Smooth muscle cell (in vitro differentiated cells): Measurements from ENCODE around the gene FAM170B. TPM values are rescaled to one million over a fixed set of nuclear protein-coding genes. Genes with fewer than 3 reads are reported as not detected.

ENCODE experiments used
- DNase-seq: peaks from one replicate; lab custom pipeline; 2025; ENCODE audit not compliant: unreplicated experiment; lab: John Stamatoyannopoulos, UW
- H2AFZ ChIP-seq: fragments of 200-600 bp; sonication (generic); 2 replicates; pipeline ENCODE4 v1.6.0; 2016; ENCODE audit warnings: antibody characterized with exemption, low read depth, mild to moderate bottlenecking
- H3F3A ChIP-seq: fragments of 200-600 bp; sonication (generic); 2 replicates; pipeline ENCODE4 v1.6.0; 2017; ENCODE audit warnings: antibody characterized with exemption, low read depth
- H3K27ac ChIP-seq: fragments of 200-600 bp; sonication (generic); 2 replicates; pipeline ENCODE4 v1.5.1; 2016; ENCODE audit warnings: low read depth, mild to moderate bottlenecking
- H3K27me3 ChIP-seq: fragments of 200-600 bp; sonication (generic); 2 replicates; pipeline ENCODE4 v1.6.1; 2016; ENCODE audit warnings: low read depth, mild to moderate bottlenecking
- H3K36me3 ChIP-seq: fragments of 200-600 bp; sonication (generic); 2 replicates; pipeline ENCODE4 v1.5.1; 2016; ENCODE audit warnings: low read depth
- H3K4me1 ChIP-seq: fragments of 200-600 bp; sonication (generic); 2 replicates; pipeline ENCODE4 v1.5.1; 2016; ENCODE audit warnings: low read depth
- H3K4me2 ChIP-seq: fragments of 200-600 bp; sonication (generic); 2 replicates; pipeline ENCODE4 v1.6.0; 2016; ENCODE audit warnings: mild to moderate bottlenecking
- H3K4me3 ChIP-seq: fragments of 200-600 bp; sonication (generic); 2 replicates; pipeline ENCODE4 v1.5.1; 2016; ENCODE audit warnings: mild to moderate bottlenecking
- H3K79me2 ChIP-seq: fragments of 200-600 bp; sonication (generic); 2 replicates; pipeline ENCODE4 v1.6.0; 2016; ENCODE audit warnings: low read depth, mild to moderate bottlenecking
- H3K9ac ChIP-seq: fragments of 200-600 bp; sonication (generic); 2 replicates; pipeline ENCODE4 v1.6.0; 2016; ENCODE audit warnings: low read depth
- H3K9me3 ChIP-seq: fragments of 200-600 bp; sonication (generic); replicated peaks from 2 replicates; pipeline ENCODE4 v1.5.1; 2016; ENCODE audit warnings: low read depth
- H4K20me1 ChIP-seq: fragments of 200-600 bp; sonication (generic); 2 replicates; pipeline ENCODE4 v1.6.0; 2016; ENCODE audit warnings: low read depth
- CTCF ChIP-seq: fragments of 200-600 bp; sonication (generic); IDR thresholded peaks from 2 replicates; pipeline ENCODE4 v1.5.1; 2017; ENCODE audit warnings: borderline replicate concordance, mild to moderate bottlenecking, antibody characterized with exemption; ENCODE audit not compliant: insufficient read depth, poor library complexity, severe bottlenecking
- WGBS: methylation state at CpG from one replicate; pipeline ENCODE4 v1.1.7; 2016; ENCODE audit warnings: low lambda C conversion rate; 5-methylcytosine and 5-hydroxymethylcytosine counted together
- polyA plus RNA-seq: library from polyadenylated mRNA; unstranded; fragments of >200 nt; fragmentation: Nextera tagmentation; extraction: Ambion mirVana; gene quantifications from 2 replicates; pipeline ENCODE4 v1.2.1, GENCODE V29; 2016
- total RNA-seq: library from RNA; depleted of rRNA; stranded (reverse); fragments of >200 nt; gene quantifications from 2 replicates; pipeline ENCODE4 v1.2.3, GENCODE V29; 2014

The FAM170B gene
- total and polyA plus RNA-seq, 2 experiments from 2014 or later: not detected

- Histone ChIP-seq H3K4me2 (peak overlapping the region; percentile 88), H3K9me3 (no peaks in the 10 kb centered on the region), H3K27ac (no peak overlapping the region), H3K9ac (peak overlapping the region; percentile 79), H3K36me3 (no peaks in the 10 kb centered on the region), H3F3A (no peaks in the 10 kb centered on the region), H2AFZ (no peak overlapping the region), H4K20me1 (no peaks in the 10 kb centered on the region), H3K27me3 (no peaks in the 10 kb centered on the region), H3K4me1 (peaks cover 15% of the 10 kb centered on the region), H3K4me3 (no peak overlapping the region), H3K79me2 (no peaks in the 10 kb centered on the region)
- WGBS: 68% methylated on average over 3 of the region's 3 CpGs
- DNase-seq: no peak
- TF ChIP-seq CTCF: no peak
Measured at GRCh38 chr10:49113741-49114141, 20.1 kb downstream of the FAM170B start.

- Histone ChIP-seq H3K4me1 (peaks cover 8% of the 10 kb centered on the region), H3K9ac (no peak overlapping the region), H3K4me3 (no peak overlapping the region), H4K20me1 (no peaks in the 10 kb centered on the region), H2AFZ (no peak overlapping the region), H3K36me3 (no peaks in the 10 kb centered on the region), H3K27ac (no peak overlapping the region), H3K9me3 (no peaks in the 10 kb centered on the region), H3F3A (no peaks in the 10 kb centered on the region), H3K4me2 (no peak overlapping the region), H3K79me2 (no peaks in the 10 kb centered on the region), H3K27me3 (no peaks in the 10 kb centered on the region)
- 75% methylated on average over 3 of the region's 3 CpGs for WGBS
- no peak for DNase-seq
- no peak for TF ChIP-seq CTCF
Measured at GRCh38 chr10:49112851-49113250, 21.0 kb downstream of the FAM170B start.

- H3K9ac ChIP-seq: no peak overlapping the region
- H2AFZ ChIP-seq: no peak overlapping the region
- no peak overlapping the region for H3K27ac ChIP-seq
- no peaks in the 10 kb centered on the region for H4K20me1 ChIP-seq
- H3K9me3 ChIP-seq: no peaks in the 10 kb centered on the region
- H3K4me3 ChIP-seq: no peak overlapping the region
- H3F3A ChIP-seq: no peaks in the 10 kb centered on the region
- no peaks in the 10 kb centered on the region for H3K27me3 ChIP-seq
- 89% methylated on average over 3 of the region's 3 CpGs for WGBS
- H3K4me2 ChIP-seq: no peak overlapping the region
- H3K79me2 ChIP-seq: no peaks in the 10 kb centered on the region
- peaks cover 5% of the 10 kb centered on the region for H3K4me1 ChIP-seq
- no peak for TF ChIP-seq CTCF
- H3K36me3 ChIP-seq: no peaks in the 10 kb centered on the region
- DNase-seq: no peak
Measured at GRCh38 chr10:49112098-49112497, 21.7 kb downstream of the FAM170B start.

GRCh38 chr10:49111320-49111698 lies 22.5 kb downstream of the FAM170B start:
- no peaks in the 10 kb centered on the region for H3K79me2 ChIP-seq
- no peak for DNase-seq
- no peaks in the 10 kb centered on the region for H3K9me3 ChIP-seq
- no peak overlapping the region for H3K27ac ChIP-seq
- no peak overlapping the region for H2AFZ ChIP-seq
- H3F3A ChIP-seq: no peaks in the 10 kb centered on the region
- no peak overlapping the region for H3K4me2 ChIP-seq
- no peak overlapping the region for H3K9ac ChIP-seq
- H3K27me3 ChIP-seq: no peaks in the 10 kb centered on the region
- H4K20me1 ChIP-seq: peaks cover 2% of the 10 kb centered on the region
- H3K4me3 ChIP-seq: no peak overlapping the region
- no peaks in the 10 kb centered on the region for H3K36me3 ChIP-seq
- 78% methylated on average over 8 of the region's 8 CpGs for WGBS
- TF ChIP-seq CTCF: no peak
- peaks cover 5% of the 10 kb centered on the region for H3K4me1 ChIP-seq
